Gastroesophageal sphincter (tissue), 4 donors: ENCODE data around the gene CPVL. TPM values are rescaled to one million over a fixed set of nuclear protein-coding genes. Genes with fewer than 3 reads are reported as not detected.

Experiments used
- ATAC-seq: fragments of 150-250 bp; one replicate; pipeline ENCODE4 v1.9.1; 2016; ENCODE audit warnings: mild to moderate bottlenecking, moderate library complexity
- H3K27ac ChIP-seq, 4 donors: fragments of 200-600 bp; sonication (generic) in 3 of 4; 1 replicate in 3 of 4; 2 replicates in 1 of 4; pipeline ENCODE4 v1.5.1; 2016 to 2019
- H3K27me3 ChIP-seq: fragments of 200-600 bp; sonication (generic); one replicate; pipeline ENCODE4 v1.5.1; 2019
- H3K36me3 ChIP-seq, 2 donors: fragments of 200-600 bp; sonication (generic); one replicate each; pipeline ENCODE4 v1.5.1; 2019; ENCODE audit warnings: control low read depth in 1 of 2
- H3K4me1 ChIP-seq, 3 donors: fragments of 200-600 bp; sonication (generic); 1 replicate in 2 of 3; 2 replicates in 1 of 3; pipeline ENCODE4 v1.5.1; 2016 to 2019; ENCODE audit warnings: control low read depth in 2 of 3
- H3K4me3 ChIP-seq, 2 donors: fragments of 200-600 bp; sonication (generic); one replicate each; pipeline ENCODE4 v1.5.1; 2019; ENCODE audit warnings: mild to moderate bottlenecking in 1 of 2, moderate library complexity in 1 of 2
- H3K9me3 ChIP-seq, 3 donors: fragments of 200-600 bp; sonication (generic); one replicate each; pipeline ENCODE4 v1.5.1; 2017 to 2019; ENCODE audit warnings: control low read depth in 2 of 3
- EP300 ChIP-seq: sonication (generic); formaldehyde crosslinking; IDR thresholded peaks from one replicate; pipeline ENCODE4 v1.6.1; 2017; ENCODE audit warnings: antibody characterized with exemption, mild to moderate bottlenecking
- POLR2A ChIP-seq, 2 donors: fragments of 450-650 bp; IDR thresholded peaks; one replicate each; pipeline ENCODE4 v1.6.1; 2017; ENCODE audit warnings: antibody characterized with exemption in 2 of 2, mild to moderate bottlenecking in 2 of 2, moderate library complexity in 1 of 2
- POLR2AphosphoS5 ChIP-seq: sonication (generic); formaldehyde crosslinking; IDR thresholded peaks from one replicate; pipeline ENCODE4 v1.6.1; 2017; ENCODE audit warnings: antibody characterized with exemption
- WGBS, 2 donors: methylation state at CpG; one replicate each; pipeline ENCODE4 v1.1.5; 2018; ENCODE audit warnings: low coverage in 1 of 2; 5-methylcytosine and 5-hydroxymethylcytosine counted together
- total RNA-seq, 4 donors: library from RNA; depleted of rRNA; stranded (reverse); fragments of >200 nt; gene quantifications; one replicate each; pipeline ENCODE4 v1.1.0, GENCODE V29; 2016
- TF ChIP-seq, protein P1 (sequence below), 4 experiments: fragments of 200-600 bp in 2 of 4; fragments of 450-650 bp in 2 of 4; sonication (generic) in 1 of 4; IDR thresholded peaks; one replicate each; pipeline ENCODE4 v1.5.1; 2017 to 2019; ENCODE audit warnings: antibody characterized with exemption in 4 of 4, mild to moderate bottlenecking in 2 of 4, moderate library complexity in 2 of 4

CPVL gene
- total RNA-seq, 4 donors from 2014 or later, result 4.8 to 24.6 (median 15.1) TPM

DNA sequence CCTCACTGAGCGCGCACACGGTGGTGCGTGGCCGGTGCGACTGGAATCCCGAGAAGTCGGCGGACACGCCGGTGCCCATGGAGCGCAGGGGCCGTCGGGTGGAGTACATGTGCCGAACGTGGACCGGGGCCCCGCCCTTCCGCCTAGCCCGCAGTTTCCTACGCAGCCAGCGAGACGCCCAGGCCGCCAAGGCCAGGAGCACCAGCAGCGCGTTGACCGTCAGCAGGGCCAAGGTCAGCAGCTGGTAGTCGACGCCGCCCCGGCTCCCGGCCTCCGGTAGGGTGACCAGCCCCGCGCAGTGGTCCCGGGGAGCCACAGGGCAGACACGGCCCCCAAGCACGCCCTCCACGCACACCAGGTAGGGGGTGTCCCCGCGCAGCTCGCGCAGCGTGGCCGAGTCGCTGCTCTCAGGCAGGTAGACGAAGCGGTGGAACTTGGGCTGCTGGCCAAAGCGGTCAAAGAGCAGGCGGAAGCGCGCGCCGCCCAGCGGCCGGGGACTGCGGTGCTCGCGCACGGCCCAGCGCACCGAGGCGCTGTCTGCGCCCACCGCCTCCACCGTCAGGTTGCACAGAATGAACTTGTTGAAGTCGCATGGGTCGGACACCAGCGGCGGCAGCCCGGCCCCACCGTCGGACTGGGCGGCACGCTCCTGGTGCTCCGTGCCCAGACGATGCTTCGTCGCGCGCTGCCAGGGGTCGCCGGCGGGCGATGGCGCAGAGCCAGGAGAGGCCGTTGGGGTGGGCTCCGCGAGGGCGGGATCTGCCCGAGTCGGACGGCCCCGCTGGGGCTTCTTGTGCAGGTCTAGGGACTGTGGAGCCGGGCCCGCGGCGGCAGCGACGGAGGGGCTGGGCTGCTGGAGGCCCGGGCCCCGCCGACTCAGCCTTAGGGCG, 190.4 kb downstream of the CPVL start:
- peaks cover 0 to 51% (median 27%) of the 10 kb centered on the region in 3 donors for H3K4me1 ChIP-seq
- H3K9me3 ChIP-seq, result no peaks in the 10 kb centered on the region
- peak overlapping the region; percentile 11 to 58 for H3K4me3 ChIP-seq
- H3K27ac ChIP-seq, result peak overlapping the region in 3 of 4 donors; percentile 70 to 72 (median 70)
- TF ChIP-seq POLR2AphosphoS5, result no peak
- TF ChIP-seq, protein P1, sequence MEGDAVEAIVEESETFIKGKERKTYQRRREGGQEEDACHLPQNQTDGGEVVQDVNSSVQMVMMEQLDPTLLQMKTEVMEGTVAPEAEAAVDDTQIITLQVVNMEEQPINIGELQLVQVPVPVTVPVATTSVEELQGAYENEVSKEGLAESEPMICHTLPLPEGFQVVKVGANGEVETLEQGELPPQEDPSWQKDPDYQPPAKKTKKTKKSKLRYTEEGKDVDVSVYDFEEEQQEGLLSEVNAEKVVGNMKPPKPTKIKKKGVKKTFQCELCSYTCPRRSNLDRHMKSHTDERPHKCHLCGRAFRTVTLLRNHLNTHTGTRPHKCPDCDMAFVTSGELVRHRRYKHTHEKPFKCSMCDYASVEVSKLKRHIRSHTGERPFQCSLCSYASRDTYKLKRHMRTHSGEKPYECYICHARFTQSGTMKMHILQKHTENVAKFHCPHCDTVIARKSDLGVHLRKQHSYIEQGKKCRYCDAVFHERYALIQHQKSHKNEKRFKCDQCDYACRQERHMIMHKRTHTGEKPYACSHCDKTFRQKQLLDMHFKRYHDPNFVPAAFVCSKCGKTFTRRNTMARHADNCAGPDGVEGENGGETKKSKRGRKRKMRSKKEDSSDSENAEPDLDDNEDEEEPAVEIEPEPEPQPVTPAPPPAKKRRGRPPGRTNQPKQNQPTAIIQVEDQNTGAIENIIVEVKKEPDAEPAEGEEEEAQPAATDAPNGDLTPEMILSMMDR (IDR thresholded peaks at IDR 0.05), result peak in 3 of 4 experiments; percentile 64 to 74 (median 68)
- no peaks in the 10 kb centered on the region for H3K36me3 ChIP-seq
- no CpG with 5 or more reads among the region's 104 CpGs for WGBS, 2 donors
- peaks cover 73% of the 10 kb centered on the region for H3K27me3 ChIP-seq
- peak; percentile 58 for ATAC-seq

DNA sequence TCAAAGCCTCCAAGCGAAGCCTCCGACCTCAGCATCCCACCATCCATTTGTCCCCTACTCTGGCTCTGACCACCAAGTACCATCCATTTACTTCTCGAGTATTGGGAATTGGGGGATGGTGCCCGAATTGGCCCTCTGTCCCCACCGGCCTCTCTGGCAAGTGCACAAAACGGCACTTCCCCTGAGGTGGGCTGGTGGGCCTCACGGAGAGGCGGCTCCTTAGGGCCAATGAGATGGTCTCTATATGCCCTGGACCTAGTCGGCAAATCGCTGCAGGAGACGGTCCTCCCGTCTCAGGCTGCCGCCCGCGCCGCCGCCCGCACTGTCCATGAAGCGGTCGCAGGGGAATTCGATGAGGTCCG, 191.0 kb downstream of the CPVL start:
- WGBS, 2 donors, result 52% methylated on average over 2 of the region's 22 CpGs; no CpG with 5 or more reads in 1 of the 2 donors
- H3K27ac ChIP-seq, result peak overlapping the region in 3 of 4 donors; percentile 70 to 72 (median 70)
- no peaks in the 10 kb centered on the region for H3K36me3 ChIP-seq
- no peaks in the 10 kb centered on the region for H3K9me3 ChIP-seq
- H3K4me1 ChIP-seq, result peaks cover 0 to 51% (median 27%) of the 10 kb centered on the region in 3 donors
- no peak for ATAC-seq
- TF ChIP-seq POLR2A (IDR thresholded peaks at IDR 0.05) (no peak), POLR2AphosphoS5 (no peak), EP300 (no peak)
- TF ChIP-seq, protein P1 (IDR thresholded peaks at IDR 0.05), result no peak
- H3K27me3 ChIP-seq, result peaks cover 79% of the 10 kb centered on the region
- H3K4me3 ChIP-seq, result peak overlapping the region in 1 of 2 donors; percentile 58

DNA sequence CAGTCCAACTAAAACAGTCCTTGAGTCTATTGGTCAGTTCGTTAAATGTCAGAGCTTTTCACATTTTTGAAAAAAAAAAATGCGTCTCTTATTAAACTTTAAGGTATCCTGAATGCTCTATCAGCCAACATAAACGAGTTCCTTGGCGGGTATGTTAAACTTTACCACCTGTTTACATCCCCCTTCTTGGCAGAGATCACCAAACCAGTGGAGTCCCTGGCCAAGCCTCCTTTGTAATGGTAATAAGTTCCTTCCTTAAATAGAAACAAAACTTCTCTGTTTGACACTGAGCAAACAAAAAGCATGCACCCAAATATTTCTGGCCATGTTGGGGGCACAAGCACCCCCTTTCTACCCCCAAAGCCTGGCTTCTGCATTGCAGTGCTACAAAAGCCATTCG, 191.4 kb downstream of the CPVL start:
- no peaks in the 10 kb centered on the region for H3K36me3 ChIP-seq
- peaks cover 0 to 51% (median 27%) of the 10 kb centered on the region in 3 donors for H3K4me1 ChIP-seq
- no peak overlapping the region for H3K4me3 ChIP-seq
- H3K27ac ChIP-seq, result peak overlapping the region in 3 of 4 donors; percentile 70 to 72 (median 70)
- H3K9me3 ChIP-seq, result no peaks in the 10 kb centered on the region
- H3K27me3 ChIP-seq, result peaks cover 82% of the 10 kb centered on the region
- 42 to 46% methylated on average over 4 to 5 of the region's 5 CpGs for whole genome bisulfite sequencing, 2 donors
- TF ChIP-seq POLR2A (IDR thresholded peaks at IDR 0.05) (no peak), EP300 (no peak), POLR2AphosphoS5 (no peak)
- TF ChIP-seq, protein P1 (IDR thresholded peaks at IDR 0.05), result no peak
- ATAC-seq, result no peak

DNA sequence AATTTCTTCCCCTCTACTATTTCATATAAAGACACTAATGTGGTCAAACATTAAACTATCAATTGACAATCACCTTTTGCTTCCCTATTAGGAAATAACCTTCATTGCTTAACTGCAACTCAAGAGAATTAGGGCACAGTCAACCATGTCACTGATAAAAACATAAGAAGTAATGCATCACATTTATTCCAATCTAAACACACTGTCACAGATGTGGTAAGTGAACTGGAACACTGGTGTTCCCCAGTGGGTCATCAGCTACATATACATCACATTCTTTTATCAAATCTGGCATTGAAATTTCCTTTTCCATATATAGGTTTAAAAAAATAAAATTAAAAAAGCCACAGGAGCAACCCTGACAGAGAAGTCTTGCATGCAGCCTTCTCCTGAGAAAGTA, 191.9 kb downstream of the CPVL start:
- Histone ChIP-seq H3K27me3 (peaks cover 87% of the 10 kb centered on the region), H3K27ac (peak overlapping the region in 1 of 4 donors; percentile 70), H3K4me1 (peaks cover 0 to 51% (median 27%) of the 10 kb centered on the region in 3 donors), H3K36me3 (no peaks in the 10 kb centered on the region), H3K9me3 (no peaks in the 10 kb centered on the region), H3K4me3 (no peak overlapping the region)
- no peak for TF ChIP-seq POLR2AphosphoS5
- TF ChIP-seq, protein P1 (IDR thresholded peaks at IDR 0.05), result no peak
- TF ChIP-seq EP300, result no peak
- no peak for TF ChIP-seq POLR2A (IDR thresholded peaks at IDR 0.05)
- ATAC-seq, result no peak

DNA sequence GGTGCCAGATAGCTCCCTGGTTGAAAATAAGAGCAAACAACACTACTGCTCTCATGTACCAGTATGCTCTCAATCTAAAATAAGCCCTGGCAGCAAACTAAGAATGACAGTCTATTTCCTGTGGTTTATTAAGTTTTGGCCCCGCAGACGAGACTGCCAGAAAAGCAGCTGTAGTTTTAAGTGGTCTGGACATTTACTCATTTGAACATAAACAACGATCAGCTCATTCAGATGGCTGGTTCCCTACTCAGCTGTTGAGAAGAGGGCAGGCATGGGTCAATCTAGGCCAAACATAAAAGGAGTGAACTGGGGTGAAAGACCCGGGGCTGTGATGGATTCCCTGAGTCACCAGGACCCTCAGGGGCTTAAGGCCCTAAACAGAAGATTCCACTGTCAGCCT, 192.7 kb downstream of the CPVL start:
- Histone ChIP-seq H3K27ac (peak overlapping the region in 1 of 4 donors; percentile 8), H3K4me1 (peaks cover 0 to 48% (median 27%) of the 10 kb centered on the region in 3 donors), H3K27me3 (peaks cover 94% of the 10 kb centered on the region), H3K9me3 (no peaks in the 10 kb centered on the region), H3K4me3 (no peak overlapping the region), H3K36me3 (no peaks in the 10 kb centered on the region)
- no peak for ATAC-seq
- 0 to 11% methylated on average over 2 to 3 of the region's 4 CpGs for WGBS, 2 donors
- TF ChIP-seq, protein P1 (IDR thresholded peaks at IDR 0.05), result no peak
- TF ChIP-seq POLR2A (IDR thresholded peaks at IDR 0.05) (no peak), POLR2AphosphoS5 (no peak), EP300 (no peak)
